Prostate gland (tissue), 2 donors: Measurements from ENCODE around the gene SLC37A4. TPM values are rescaled to one million over a fixed set of nuclear protein-coding genes. Genes with fewer than 3 reads are reported as not detected.

ENCODE experiments used
- DNase-seq: peaks from one replicate; pipeline ENCODE4 v3.0.0-alpha.2; 2019; ENCODE audit warnings: low spot score
- H3K27ac ChIP-seq, 2 donors: fragments of 200-600 bp; sonication (generic); 2 replicates each; pipeline ENCODE4 v1.5.1; 2017 to 2019
- H3K27me3 ChIP-seq: fragments of 200-600 bp; sonication (generic); replicated peaks from 2 replicates; pipeline ENCODE4 v1.5.1; 2019; ENCODE audit not compliant: insufficient read depth
- H3K36me3 ChIP-seq, 2 donors: fragments of 200-600 bp; sonication (generic); 1 replicate in 1 of 2; 2 replicates in 1 of 2; pipeline versions ENCODE4 v1.5.1 to v1.8.1; 2017 to 2019
- H3K4me1 ChIP-seq: fragments of 200-600 bp; sonication (generic); replicated peaks from 2 replicates; pipeline ENCODE4 v1.5.1; 2019
- H3K4me3 ChIP-seq, 2 donors: fragments of 200-600 bp; sonication (generic); 2 replicates each; pipeline ENCODE4 v1.5.1; 2017 to 2019
- H3K9me3 ChIP-seq: fragments of 200-600 bp; sonication (generic); 2 replicates; pipeline ENCODE4 v1.5.1; 2017
- POLR2A ChIP-seq: fragments of 450-650 bp; IDR thresholded peaks from one replicate; pipeline ENCODE4 v1.6.1; 2016; ENCODE audit warnings: antibody characterized with exemption, mild to moderate bottlenecking
- POLR2AphosphoS5 ChIP-seq: sonication (generic); formaldehyde crosslinking; IDR thresholded peaks from one replicate; pipeline ENCODE4 v1.6.1; 2017; ENCODE audit warnings: antibody characterized with exemption
- WGBS: methylation state at CpG from one replicate; pipeline ENCODE4 v1.1.5; 2018; 5-methylcytosine and 5-hydroxymethylcytosine counted together
- intact Hi-C: fragments of 100-400 bp; cut with DNase I; formaldehyde crosslinking; loops from one replicate; pipeline ENCODE4 v1.14.2; 2022
- total RNA-seq, 2 donors: library from RNA; depleted of rRNA; stranded (reverse); fragments of >200 nt; gene quantifications; one replicate each; pipeline ENCODE4 v1.1.0, GENCODE V29; 2016
- TF ChIP-seq, protein P1 (sequence below), 4 experiments: fragments of 200-600 bp in 2 of 4; fragments of 450-650 bp in 2 of 4; sonication (generic) in 2 of 4; IDR thresholded peaks; 1 replicate in 3 of 4; 2 replicates in 1 of 4; pipeline ENCODE4 v1.5.1; 2016 to 2019; ENCODE audit warnings: antibody characterized with exemption in 4 of 4, mild to moderate bottlenecking in 2 of 4, moderate library complexity in 2 of 4

The SLC37A4 gene
- total RNA-seq, 2 donors from 2014 or later = 36.2 to 58.7 TPM

- Histone ChIP-seq H3K27ac (no peak overlapping the region), H3K4me3 (no peak overlapping the region), H3K36me3 (peaks cover 0 to 10% of the 10 kb centered on the region in 2 donors), H3K4me1 (no peaks in the 10 kb centered on the region), H3K9me3 (no peaks in the 10 kb centered on the region), H3K27me3 (no peaks in the 10 kb centered on the region)
- TF ChIP-seq POLR2AphosphoS5 = no peak
- TF ChIP-seq POLR2A = no peak
- TF ChIP-seq, protein P1, sequence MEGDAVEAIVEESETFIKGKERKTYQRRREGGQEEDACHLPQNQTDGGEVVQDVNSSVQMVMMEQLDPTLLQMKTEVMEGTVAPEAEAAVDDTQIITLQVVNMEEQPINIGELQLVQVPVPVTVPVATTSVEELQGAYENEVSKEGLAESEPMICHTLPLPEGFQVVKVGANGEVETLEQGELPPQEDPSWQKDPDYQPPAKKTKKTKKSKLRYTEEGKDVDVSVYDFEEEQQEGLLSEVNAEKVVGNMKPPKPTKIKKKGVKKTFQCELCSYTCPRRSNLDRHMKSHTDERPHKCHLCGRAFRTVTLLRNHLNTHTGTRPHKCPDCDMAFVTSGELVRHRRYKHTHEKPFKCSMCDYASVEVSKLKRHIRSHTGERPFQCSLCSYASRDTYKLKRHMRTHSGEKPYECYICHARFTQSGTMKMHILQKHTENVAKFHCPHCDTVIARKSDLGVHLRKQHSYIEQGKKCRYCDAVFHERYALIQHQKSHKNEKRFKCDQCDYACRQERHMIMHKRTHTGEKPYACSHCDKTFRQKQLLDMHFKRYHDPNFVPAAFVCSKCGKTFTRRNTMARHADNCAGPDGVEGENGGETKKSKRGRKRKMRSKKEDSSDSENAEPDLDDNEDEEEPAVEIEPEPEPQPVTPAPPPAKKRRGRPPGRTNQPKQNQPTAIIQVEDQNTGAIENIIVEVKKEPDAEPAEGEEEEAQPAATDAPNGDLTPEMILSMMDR (IDR thresholded peaks at IDR 0.05) = no peak
- DNase-seq = no peak
- intact Hi-C loops = no loop called here
- 88% methylated on average over 17 of the region's 17 CpGs for WGBS
These were observed 16.3 kb downstream of the SLC37A4 start for GRCh38 chr11:119014209-119014924.

DNA sequence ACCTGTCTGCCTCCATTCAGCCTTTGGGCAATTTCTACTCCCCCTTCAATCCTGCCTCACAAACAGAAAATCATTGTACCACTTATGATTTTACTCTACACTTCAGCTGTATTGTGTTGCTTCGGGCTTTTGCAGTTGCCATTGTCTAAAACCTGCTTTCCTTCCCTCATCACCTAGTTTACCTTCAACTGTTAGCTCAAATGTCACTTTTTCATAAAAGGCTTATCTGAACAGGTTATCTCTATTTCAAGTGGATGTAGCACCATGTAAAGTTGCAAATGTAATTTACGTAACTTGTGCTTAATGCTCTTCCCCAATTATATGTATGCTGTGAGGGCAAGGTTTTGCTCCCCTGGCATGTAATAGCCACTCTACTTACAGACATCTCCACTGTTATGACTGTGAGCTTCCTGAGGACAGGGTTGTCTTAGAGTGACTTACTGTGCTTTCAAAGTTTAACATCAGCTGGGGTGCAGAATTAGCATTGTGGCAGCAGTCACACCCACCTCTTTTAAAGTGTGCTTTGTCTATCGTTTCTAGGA lies 18.0 kb downstream of the SLC37A4 start:
- Histone ChIP-seq H3K4me3 (no peak overlapping the region), H3K36me3 (peaks cover 0 to 10% of the 10 kb centered on the region in 2 donors), H3K27ac (no peak overlapping the region), H3K27me3 (no peaks in the 10 kb centered on the region), H3K4me1 (no peaks in the 10 kb centered on the region), H3K9me3 (no peaks in the 10 kb centered on the region)
- no peak for TF ChIP-seq POLR2AphosphoS5
- TF ChIP-seq POLR2A = no peak
- TF ChIP-seq, protein P1 (IDR thresholded peaks at IDR 0.05) = no peak
- WGBS = 78% methylated on average over 3 of the region's 3 CpGs
- DNase-seq = no peak
- intact Hi-C loops = no loop called here

GRCh38 chr11:119011476-119012053 lies 19.1 kb downstream of the SLC37A4 start:
- intact Hi-C loops = no loop called here
- 75% methylated on average over 6 of the region's 6 CpGs for WGBS
- peaks cover 0 to 10% of the 10 kb centered on the region in 2 donors for H3K36me3 ChIP-seq

DNA sequence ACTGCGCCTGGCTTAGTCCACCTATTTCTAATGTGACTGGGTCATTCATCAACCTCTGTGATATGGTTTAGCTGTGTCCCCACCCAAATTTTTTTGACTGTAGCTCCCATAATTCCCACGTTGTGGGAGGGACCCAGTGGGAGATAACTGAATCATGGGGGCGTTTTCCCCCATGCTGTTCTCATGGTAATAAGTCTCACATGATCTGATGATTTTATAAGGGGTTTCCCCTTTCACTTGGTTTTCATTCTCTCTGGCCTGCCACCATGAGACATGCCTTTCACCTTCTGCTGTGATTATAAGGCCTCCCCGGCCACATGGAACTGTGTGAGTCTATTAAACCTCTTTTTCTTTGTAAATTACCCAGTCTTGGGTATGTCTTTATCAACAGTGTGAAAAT lies 24.0 kb downstream of the SLC37A4 start:
- no peak overlapping the region for H3K27ac ChIP-seq
- no peak for DNase-seq
- no peaks in the 10 kb centered on the region for H3K4me1 ChIP-seq
- H3K9me3 ChIP-seq = no peaks in the 10 kb centered on the region
- intact Hi-C loops = no loop called here
- no peaks in the 10 kb centered on the region for H3K27me3 ChIP-seq
- no peak for TF ChIP-seq POLR2AphosphoS5
- no peak for TF ChIP-seq POLR2A
- TF ChIP-seq, protein P1 (IDR thresholded peaks at IDR 0.05) = no peak
- H3K36me3 ChIP-seq = no peaks in the 10 kb centered on the region
- H3K4me3 ChIP-seq = no peak overlapping the region
- WGBS = 90% methylated on average over 4 of the region's 4 CpGs

More at GRCh38 chr11:119011476-119012053, 19.1 kb downstream of the SLC37A4 start:
- TF ChIP-seq, protein P1 (IDR thresholded peaks at IDR 0.05) = no peak
- TF ChIP-seq POLR2A (no peak), POLR2AphosphoS5 (no peak)
- H3K4me3 ChIP-seq = no peak overlapping the region
- H3K9me3 ChIP-seq = no peaks in the 10 kb centered on the region
- no peak overlapping the region for H3K27ac ChIP-seq
- no peak for DNase-seq
- H3K4me1 ChIP-seq = no peaks in the 10 kb centered on the region
- no peaks in the 10 kb centered on the region for H3K27me3 ChIP-seq

- TF ChIP-seq, protein P1 (IDR thresholded peaks at IDR 0.05) = no peak
- H3K4me3 ChIP-seq = no peak overlapping the region
- H3K27ac ChIP-seq = no peak overlapping the region
- H3K36me3 ChIP-seq = no peaks in the 10 kb centered on the region
- 39% methylated on average over 1 of the region's 1 CpG for WGBS
- DNase-seq = no peak
- H3K9me3 ChIP-seq = no peaks in the 10 kb centered on the region
- no peaks in the 10 kb centered on the region for H3K27me3 ChIP-seq
- peaks cover 5% of the 10 kb centered on the region for H3K4me1 ChIP-seq
- intact Hi-C loops = no loop called here
These were observed 29.8 kb downstream of the SLC37A4 start for GRCh38 chr11:119000906-119001305.
